HG02610 (cell line): ENCODE measurements around the gene ACSM6.
A peak's percentile ranks its signal among the peaks of the same experiment; 100 is the strongest.

Source experiments
- ATAC-seq: cut with Tn5 transposase; IDR thresholded peaks from one replicate; pipeline ENCODE4 v1.9.1; 2021; ENCODE audit warnings: mild to moderate bottlenecking, moderate library complexity; ENCODE audit not compliant: unreplicated experiment

ACSM6 gene

GRCh38 chr10:95244152-95244551 is 50.1 kb downstream of the ACSM6 start:
- ATAC-seq: no peak

- peak; percentile 90 for ATAC-seq
These were observed 51.5 kb downstream of the ACSM6 start for GRCh38 chr10:95245425-95246055.

- no peak for ATAC-seq
These were observed 52.6 kb downstream of the ACSM6 start for GRCh38 chr10:95246582-95247051.

- ATAC-seq: no peak
These were observed 53.3 kb downstream of the ACSM6 start for GRCh38 chr10:95247200-95247880.

GRCh38 chr10:95247881-95248583 is 54.0 kb downstream of the ACSM6 start:
- ATAC-seq: no peak

- ATAC-seq: no peak
These were observed 55.0 kb downstream of the ACSM6 start for GRCh38 chr10:95248989-95249388.

GRCh38 chr10:95249467-95249866 is 55.4 kb downstream of the ACSM6 start:
- no peak for ATAC-seq

- no peak for ATAC-seq
These were observed 56.8 kb downstream of the ACSM6 start for GRCh38 chr10:95250856-95251255.

- no peak for ATAC-seq
These were observed 59.0 kb downstream of the ACSM6 start for GRCh38 chr10:95253007-95253406.

- no peak for ATAC-seq
These were observed 59.6 kb downstream of the ACSM6 start for GRCh38 chr10:95253686-95254085.

- peak; percentile 82 for ATAC-seq
These were observed 60.6 kb downstream of the ACSM6 start for GRCh38 chr10:95254629-95255028.

- ATAC-seq: no peak
These were observed 62.2 kb downstream of the ACSM6 start for GRCh38 chr10:95256268-95256667.

GRCh38 chr10:95257849-95258248 is 63.8 kb downstream of the ACSM6 start:
- ATAC-seq: no peak

GRCh38 chr10:95260397-95260881 is 66.4 kb downstream of the ACSM6 start:
- ATAC-seq: peak; percentile 94

- ATAC-seq: no peak
These were observed 67.0 kb downstream of the ACSM6 start for GRCh38 chr10:95260909-95261552.

- ATAC-seq: no peak
These were observed 67.9 kb downstream of the ACSM6 start for GRCh38 chr10:95261926-95262325.

GRCh38 chr10:95262763-95263518 is 68.9 kb downstream of the ACSM6 start:
- ATAC-seq: no peak

GRCh38 chr10:95263864-95264226 is 69.8 kb downstream of the ACSM6 start:
- ATAC-seq: no peak

- ATAC-seq: no peak
These were observed 70.4 kb downstream of the ACSM6 start for GRCh38 chr10:95264227-95265051.

- no peak for ATAC-seq
These were observed 71.5 kb downstream of the ACSM6 start for GRCh38 chr10:95265572-95265971.
